Erythroblast (primary cell): ENCODE measurements around the gene CDA.

Experiments used
- GATA1 ChIP-seq: IDR thresholded peaks from 2 replicates; pipeline ENCODE4 v1.6.1; 2011; ENCODE audit warnings: low read depth, mild to moderate bottlenecking, control low read depth, low read length, moderate library complexity
- POLR2A ChIP-seq: IDR thresholded peaks from 2 replicates; pipeline ENCODE4 v1.6.1; 2011; ENCODE audit warnings: mild to moderate bottlenecking, low read length

- TF ChIP-seq POLR2A (no peak), GATA1 (no peak)
Measured at GRCh38 chr1:20634065-20634593, 45.2 kb downstream of the CDA start.
